ENCODE measurements around the gene FBXL22. TPM values are rescaled to one million over a fixed set of nuclear protein-coding genes. Genes with fewer than 3 reads are reported as not detected.

FBXL22 gene
- total and polyA plus RNA-seq, 2 of the 4 experiments (the other 2 are of a cell fraction), result 0.36 to 1.3 TPM

DNA sequence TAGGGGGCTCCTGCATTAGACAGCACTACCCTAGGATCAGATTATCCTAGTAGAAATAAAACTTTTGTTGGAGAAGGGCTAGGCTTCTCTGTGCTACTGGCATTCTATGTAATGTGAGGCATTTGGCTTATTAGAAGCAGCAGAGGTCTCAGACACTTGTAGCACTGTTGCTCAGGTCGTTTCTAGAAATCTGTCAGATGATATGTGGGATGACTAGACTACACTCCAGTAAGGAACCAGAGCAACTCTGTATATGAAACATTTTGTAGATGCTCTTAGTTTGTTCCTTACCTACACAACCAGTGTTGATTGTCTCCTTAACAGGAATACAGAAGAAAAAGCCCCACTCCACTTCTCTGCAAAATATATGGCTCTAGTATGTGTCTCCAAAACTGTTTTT is 21.9 kb upstream of the FBXL22 start:
- H3K14ac ChIP-seq (replicated peaks; ENCODE audit: low read depth, low read length), result no peak overlapping the region
- no peaks in the 10 kb centered on the region for H3K27me3 ChIP-seq (ENCODE audit: control insufficient read depth, insufficient read depth, low read length)
- H4K91ac ChIP-seq (ENCODE audit: insufficient read depth, low read depth, low read length), result no peak overlapping the region
- H3K9me1 ChIP-seq (ENCODE audit: insufficient read depth, low read length), result peaks cover 11% of the 10 kb centered on the region
- no CpG with 5 or more reads among the region's 1 CpG for WGBS, 2 experiments (ENCODE audit: extremely low coverage in 2 of 2, insufficient read length in 1 of 2)
- no peaks in the 10 kb centered on the region for H4K20me1 ChIP-seq (ENCODE audit: insufficient read depth, low read length)
- no TSS peak for BruUV-seq (replicated peaks)
- in situ Hi-C loops (cut with MboI; ENCODE audit: low sequenced_read_pairs) (no loop called here), dilution Hi-C loops (cut with HindIII; ENCODE audit: low sequenced_read_pairs, unreplicated experiment) (no loop called here), intact Hi-C loops (cut with micrococcal nuclease) (no loop called here)
- no peaks in the 10 kb centered on the region for H3K9me3 ChIP-seq (ENCODE audit: control insufficient read depth, insufficient read depth, low read length)
- ChIA-PET CTCF (no interaction called here), POLR2A (ENCODE audit: unreplicated experiment) (no interaction called here)
- no peak overlapping the region for H3K27ac ChIP-seq (ENCODE audit: insufficient read depth, low read length)
- H3K4ac ChIP-seq (ENCODE audit: low read depth, low read length), result no peak overlapping the region
- H3K79me1 ChIP-seq (ENCODE audit: low read depth in 1 of 2, low read length in 2 of 2), result peaks cover 0 to 16% of the 10 kb centered on the region in 2 experiments; a peak in 3 of 4 replicates
- no peak overlapping the region for H3K23ac ChIP-seq (ENCODE audit: low read depth, low read length)
- DNase-seq (no peak), ATAC-seq (ENCODE audit: low read depth) (no peak)
- H2BK15ac ChIP-seq (ENCODE audit: low read depth, low read length), result no peak overlapping the region
- no peak overlapping the region for H3K4me3 ChIP-seq (ENCODE audit: insufficient read depth, low read depth, low read length)
- H3K18ac ChIP-seq (ENCODE audit: low read depth, low read length), result no peak overlapping the region
- no peak overlapping the region for H2BK120ac ChIP-seq (ENCODE audit: low read depth, low read length)
- no peak overlapping the region for H4K5ac ChIP-seq (ENCODE audit: low read depth, low read length)
- H2BK20ac ChIP-seq (ENCODE audit: low read depth, low read length), result no peak overlapping the region
- peaks cover 2% of the 10 kb centered on the region; the same call in 1 of the 2 replicates for H3K4me1 ChIP-seq (ENCODE audit: control insufficient read depth, insufficient read depth, low read length)
- no peak for TF ChIP-seq POLR2A (IDR thresholded peaks at IDR 0.05; ENCODE audit: low read depth, low read length)
- TF ChIP-seq, protein P1, sequence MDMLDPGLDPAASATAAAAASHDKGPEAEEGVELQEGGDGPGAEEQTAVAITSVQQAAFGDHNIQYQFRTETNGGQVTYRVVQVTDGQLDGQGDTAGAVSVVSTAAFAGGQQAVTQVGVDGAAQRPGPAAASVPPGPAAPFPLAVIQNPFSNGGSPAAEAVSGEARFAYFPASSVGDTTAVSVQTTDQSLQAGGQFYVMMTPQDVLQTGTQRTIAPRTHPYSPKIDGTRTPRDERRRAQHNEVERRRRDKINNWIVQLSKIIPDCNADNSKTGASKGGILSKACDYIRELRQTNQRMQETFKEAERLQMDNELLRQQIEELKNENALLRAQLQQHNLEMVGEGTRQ (IDR thresholded peaks at IDR 0.05; ENCODE audit: low read depth, low read length), result no peak
- TF ChIP-seq BHLHE40 (IDR thresholded peaks at IDR 0.05; ENCODE audit: low read depth, low read length), result no peak
- TF ChIP-seq RCOR1 (IDR thresholded peaks at IDR 0.05; ENCODE audit: insufficient replicate concordance, low read length), result no peak
- TF ChIP-seq, protein P2, sequence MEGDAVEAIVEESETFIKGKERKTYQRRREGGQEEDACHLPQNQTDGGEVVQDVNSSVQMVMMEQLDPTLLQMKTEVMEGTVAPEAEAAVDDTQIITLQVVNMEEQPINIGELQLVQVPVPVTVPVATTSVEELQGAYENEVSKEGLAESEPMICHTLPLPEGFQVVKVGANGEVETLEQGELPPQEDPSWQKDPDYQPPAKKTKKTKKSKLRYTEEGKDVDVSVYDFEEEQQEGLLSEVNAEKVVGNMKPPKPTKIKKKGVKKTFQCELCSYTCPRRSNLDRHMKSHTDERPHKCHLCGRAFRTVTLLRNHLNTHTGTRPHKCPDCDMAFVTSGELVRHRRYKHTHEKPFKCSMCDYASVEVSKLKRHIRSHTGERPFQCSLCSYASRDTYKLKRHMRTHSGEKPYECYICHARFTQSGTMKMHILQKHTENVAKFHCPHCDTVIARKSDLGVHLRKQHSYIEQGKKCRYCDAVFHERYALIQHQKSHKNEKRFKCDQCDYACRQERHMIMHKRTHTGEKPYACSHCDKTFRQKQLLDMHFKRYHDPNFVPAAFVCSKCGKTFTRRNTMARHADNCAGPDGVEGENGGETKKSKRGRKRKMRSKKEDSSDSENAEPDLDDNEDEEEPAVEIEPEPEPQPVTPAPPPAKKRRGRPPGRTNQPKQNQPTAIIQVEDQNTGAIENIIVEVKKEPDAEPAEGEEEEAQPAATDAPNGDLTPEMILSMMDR (conservative IDR thresholded peaks at IDR 0.05; ENCODE audit: low read depth, low read length), result no peak
- TF ChIP-seq CEBPB (IDR thresholded peaks at IDR 0.05; ENCODE audit: low read depth, low read length), result no peak
- no peak for TF ChIP-seq RAD21 (IDR thresholded peaks at IDR 0.05; ENCODE audit: low read length)
- TF ChIP-seq CHD1 (IDR thresholded peaks at IDR 0.05; ENCODE audit: low read depth, low read length), result no peak
- TF ChIP-seq MAFK (IDR thresholded peaks at IDR 0.05; ENCODE audit: low read depth, low read length), result no peak
- no peak for TF ChIP-seq NFE2L2 (IDR thresholded peaks at IDR 0.05; ENCODE audit: low read depth, low read length)
- TF ChIP-seq RFX5 (IDR thresholded peaks at IDR 0.05; ENCODE audit: low read depth, low read length), result no peak
- TF ChIP-seq MAZ (IDR thresholded peaks at IDR 0.05; ENCODE audit: borderline replicate concordance, low read depth, low read length), result no peak
- no peak for TF ChIP-seq SMC3 (IDR thresholded peaks at IDR 0.05; ENCODE audit: low read depth, low read length)
- TF ChIP-seq FOS (IDR thresholded peaks at IDR 0.05; ENCODE audit: low read depth, low read length), result no peak
- TF ChIP-seq, protein P3, sequence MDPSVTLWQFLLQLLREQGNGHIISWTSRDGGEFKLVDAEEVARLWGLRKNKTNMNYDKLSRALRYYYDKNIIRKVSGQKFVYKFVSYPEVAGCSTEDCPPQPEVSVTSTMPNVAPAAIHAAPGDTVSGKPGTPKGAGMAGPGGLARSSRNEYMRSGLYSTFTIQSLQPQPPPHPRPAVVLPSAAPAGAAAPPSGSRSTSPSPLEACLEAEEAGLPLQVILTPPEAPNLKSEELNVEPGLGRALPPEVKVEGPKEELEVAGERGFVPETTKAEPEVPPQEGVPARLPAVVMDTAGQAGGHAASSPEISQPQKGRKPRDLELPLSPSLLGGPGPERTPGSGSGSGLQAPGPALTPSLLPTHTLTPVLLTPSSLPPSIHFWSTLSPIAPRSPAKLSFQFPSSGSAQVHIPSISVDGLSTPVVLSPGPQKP (IDR thresholded peaks at IDR 0.05; ENCODE audit: borderline replicate concordance, low read depth, low read length), result no peak
- no peak for TF ChIP-seq MXI1 (IDR thresholded peaks at IDR 0.05; ENCODE audit: borderline replicate concordance, low read depth, low read length)
- H3K36me3 ChIP-seq (ENCODE audit: control insufficient read depth, insufficient read depth, low read length), result peaks cover 8% of the 10 kb centered on the region
- H2AK9ac ChIP-seq (replicated peaks; ENCODE audit: low read depth, low read length, poor library complexity), result no peak overlapping the region
- H3K4me2 ChIP-seq (ENCODE audit: low read depth, low read length), result no peak overlapping the region
- no peak overlapping the region for H3K56ac ChIP-seq (ENCODE audit: extremely low read depth, insufficient read depth, low read length)
- H2AK5ac ChIP-seq (ENCODE audit: low read depth, low read length), result no peak overlapping the region
- no peak overlapping the region for H2BK5ac ChIP-seq (ENCODE audit: low read depth, low read length, poor library complexity, severe bottlenecking)
- H3K9ac ChIP-seq (ENCODE audit: low read depth, low read length), result no peak overlapping the region
- H2AFZ ChIP-seq (replicated peaks; ENCODE audit: low read length, poor library complexity), result no peak overlapping the region
- no peak overlapping the region for H4K8ac ChIP-seq (ENCODE audit: low read depth in 2 of 2, low read length in 2 of 2)

Measured in IMR-90 (cell line).